Neural crest cell (in vitro differentiated cells): ENCODE measurements around the gene MVB12A. TPM values are rescaled to one million over a fixed set of nuclear protein-coding genes. Genes with fewer than 3 reads are reported as not detected.

Experiments
- DNase-seq: peaks from one replicate; pipeline ENCODE4 v3.0.0; 2021; ENCODE audit warnings: low read depth, mixed read lengths, low spot score
- H3K27ac Mint-ChIP-seq: one replicate; pipeline ENCODE4 v1.8.0; 2021; ENCODE audit warnings: mild to moderate bottlenecking, mixed read lengths; ENCODE audit not compliant: unreplicated experiment
- H3K27me3 Mint-ChIP-seq: 2 replicates; pipeline ENCODE4 v1.8.0; 2021; ENCODE audit warnings: low read depth, mild to moderate bottlenecking, mixed read lengths
- H3K36me3 Mint-ChIP-seq: 2 replicates; pipeline ENCODE4 v1.8.0; 2021; ENCODE audit warnings: low read depth, mild to moderate bottlenecking, mixed read lengths
- H3K4me1 Mint-ChIP-seq: 2 replicates; pipeline ENCODE4 v1.8.0; 2021; ENCODE audit warnings: mixed read lengths
- H3K4me3 Mint-ChIP-seq: one replicate; pipeline ENCODE4 v1.8.0; 2021; ENCODE audit warnings: mild to moderate bottlenecking, mixed read lengths
- H3K9me3 Mint-ChIP-seq: 2 replicates; pipeline ENCODE4 v1.8.0; 2021; ENCODE audit warnings: mixed read lengths
- total RNA-seq: library from RNA; stranded (reverse); gene quantifications from 2 replicates; pipeline ENCODE4 v1.2.1, GENCODE V29; 2021
- TF ChIP-seq, protein P1 (sequence below): fragments of 200-600 bp; sonication (generic); conservative IDR thresholded peaks from 2 replicates; pipeline ENCODE4 v1.5.0; 2021; ENCODE audit warnings: antibody characterized with exemption, mild to moderate bottlenecking

MVB12A gene
- total RNA-seq, 1 donor from 2014 or later = 48.1 TPM

DNA sequence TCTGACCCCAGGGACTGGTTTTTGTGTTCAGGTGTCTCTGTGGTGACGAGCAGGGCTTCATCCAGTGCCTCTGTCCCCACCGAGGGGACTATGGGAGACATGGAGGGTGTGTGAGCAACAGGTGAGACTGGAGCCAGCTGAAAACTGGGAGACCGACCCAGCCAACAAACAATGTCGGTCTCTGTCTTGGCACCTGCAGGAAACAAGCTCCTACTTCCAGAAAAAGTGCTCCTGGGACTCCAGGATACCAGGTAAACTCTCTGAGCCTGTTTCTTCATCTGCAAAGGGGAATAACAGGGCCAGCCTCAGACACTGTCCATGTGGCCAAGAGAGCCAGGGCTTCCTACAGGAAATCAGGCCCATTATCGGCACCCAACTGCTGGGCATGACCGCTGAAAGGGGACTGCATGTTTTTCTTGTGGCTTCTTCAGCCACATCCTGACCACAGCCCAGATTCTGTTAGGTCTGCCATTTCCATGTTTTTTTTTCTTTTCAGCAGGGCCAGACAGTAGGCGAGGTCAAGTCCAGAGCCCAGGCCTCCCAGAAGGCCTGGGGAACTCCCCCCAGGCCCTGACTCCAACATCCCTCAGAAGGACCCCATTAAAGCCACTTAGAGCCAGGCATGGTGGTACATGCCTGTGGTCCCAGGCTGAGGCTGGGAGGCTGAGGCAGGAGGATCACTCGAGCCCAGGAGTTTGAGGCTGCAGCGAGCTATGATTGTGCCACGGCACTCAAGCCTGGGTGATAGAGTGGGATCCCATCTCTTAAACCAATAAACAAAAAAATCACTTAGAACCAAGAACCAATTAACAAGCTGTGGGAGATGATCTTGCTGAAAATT lies 13.6 kb upstream of the MVB12A start:
- no peaks in the 10 kb centered on the region for H3K36me3 Mint-ChIP-seq
- TF ChIP-seq, protein P1, sequence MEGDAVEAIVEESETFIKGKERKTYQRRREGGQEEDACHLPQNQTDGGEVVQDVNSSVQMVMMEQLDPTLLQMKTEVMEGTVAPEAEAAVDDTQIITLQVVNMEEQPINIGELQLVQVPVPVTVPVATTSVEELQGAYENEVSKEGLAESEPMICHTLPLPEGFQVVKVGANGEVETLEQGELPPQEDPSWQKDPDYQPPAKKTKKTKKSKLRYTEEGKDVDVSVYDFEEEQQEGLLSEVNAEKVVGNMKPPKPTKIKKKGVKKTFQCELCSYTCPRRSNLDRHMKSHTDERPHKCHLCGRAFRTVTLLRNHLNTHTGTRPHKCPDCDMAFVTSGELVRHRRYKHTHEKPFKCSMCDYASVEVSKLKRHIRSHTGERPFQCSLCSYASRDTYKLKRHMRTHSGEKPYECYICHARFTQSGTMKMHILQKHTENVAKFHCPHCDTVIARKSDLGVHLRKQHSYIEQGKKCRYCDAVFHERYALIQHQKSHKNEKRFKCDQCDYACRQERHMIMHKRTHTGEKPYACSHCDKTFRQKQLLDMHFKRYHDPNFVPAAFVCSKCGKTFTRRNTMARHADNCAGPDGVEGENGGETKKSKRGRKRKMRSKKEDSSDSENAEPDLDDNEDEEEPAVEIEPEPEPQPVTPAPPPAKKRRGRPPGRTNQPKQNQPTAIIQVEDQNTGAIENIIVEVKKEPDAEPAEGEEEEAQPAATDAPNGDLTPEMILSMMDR = no peak
- H3K4me1 Mint-ChIP-seq = peaks cover 26% of the 10 kb centered on the region
- no peak for DNase-seq
- no peak overlapping the region for H3K4me3 Mint-ChIP-seq
- no peaks in the 10 kb centered on the region for H3K27me3 Mint-ChIP-seq
- no peaks in the 10 kb centered on the region for H3K9me3 Mint-ChIP-seq
- no peak overlapping the region for H3K27ac Mint-ChIP-seq

DNA sequence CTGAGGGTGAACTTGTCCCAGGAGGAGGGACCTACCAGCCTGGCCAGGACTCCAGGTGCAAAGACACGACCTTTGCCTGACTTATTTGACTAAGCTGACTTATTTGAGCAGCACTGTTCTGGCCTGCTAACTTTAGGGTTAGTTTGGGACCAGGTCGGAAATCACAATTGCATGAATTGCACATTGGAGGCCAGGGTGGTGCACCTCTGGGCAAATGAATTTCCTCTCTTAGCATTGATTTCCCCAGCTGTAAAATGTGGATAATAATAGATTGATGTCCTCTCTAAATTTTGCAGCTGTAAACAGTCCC lies 13.0 kb upstream of the MVB12A start:
- H3K27ac Mint-ChIP-seq = no peak overlapping the region
- H3K27me3 Mint-ChIP-seq = no peaks in the 10 kb centered on the region
- H3K9me3 Mint-ChIP-seq = no peaks in the 10 kb centered on the region
- H3K4me1 Mint-ChIP-seq = peaks cover 26% of the 10 kb centered on the region
- DNase-seq = no peak
- TF ChIP-seq, protein P1 = no peak
- no peaks in the 10 kb centered on the region for H3K36me3 Mint-ChIP-seq
- H3K4me3 Mint-ChIP-seq = peak overlapping the region; percentile 4

GRCh38 chr19:17409990-17410389 lies 9.9 kb upstream of the MVB12A start:
- DNase-seq = no peak
- peaks cover 27% of the 10 kb centered on the region for H3K4me1 Mint-ChIP-seq
- H3K4me3 Mint-ChIP-seq = no peak overlapping the region
- H3K36me3 Mint-ChIP-seq = no peaks in the 10 kb centered on the region
- H3K27me3 Mint-ChIP-seq = peaks cover 13% of the 10 kb centered on the region
- H3K9me3 Mint-ChIP-seq = no peaks in the 10 kb centered on the region
- TF ChIP-seq, protein P1 = no peak
- H3K27ac Mint-ChIP-seq = no peak overlapping the region

DNA sequence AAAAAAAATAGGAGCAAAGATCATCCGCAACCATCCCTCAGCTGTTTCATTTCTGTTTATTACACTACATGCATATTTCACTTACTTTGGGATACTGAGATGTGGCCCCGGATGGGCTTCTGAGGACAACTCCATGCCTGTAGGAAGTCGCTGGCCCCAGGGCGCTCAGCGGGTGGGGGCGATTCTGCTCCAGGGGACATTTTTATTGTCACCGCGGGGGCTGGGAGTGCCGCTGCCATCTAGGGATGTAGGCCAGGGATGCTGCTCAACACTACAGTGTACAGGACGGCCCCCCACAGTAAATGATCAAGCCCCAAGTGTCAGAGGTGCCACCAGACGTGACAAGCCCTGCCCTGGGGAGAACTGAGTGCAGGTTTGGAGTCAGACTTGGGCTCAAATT lies 8.0 kb upstream of the MVB12A start:
- Mint-ChIP-seq H3K4me3 (no peak overlapping the region), H3K4me1 (peaks cover 28% of the 10 kb centered on the region), H3K36me3 (no peaks in the 10 kb centered on the region), H3K27me3 (peaks cover 26% of the 10 kb centered on the region), H3K27ac (no peak overlapping the region), H3K9me3 (no peaks in the 10 kb centered on the region)
- DNase-seq = no peak
- TF ChIP-seq, protein P1 = no peak

DNA sequence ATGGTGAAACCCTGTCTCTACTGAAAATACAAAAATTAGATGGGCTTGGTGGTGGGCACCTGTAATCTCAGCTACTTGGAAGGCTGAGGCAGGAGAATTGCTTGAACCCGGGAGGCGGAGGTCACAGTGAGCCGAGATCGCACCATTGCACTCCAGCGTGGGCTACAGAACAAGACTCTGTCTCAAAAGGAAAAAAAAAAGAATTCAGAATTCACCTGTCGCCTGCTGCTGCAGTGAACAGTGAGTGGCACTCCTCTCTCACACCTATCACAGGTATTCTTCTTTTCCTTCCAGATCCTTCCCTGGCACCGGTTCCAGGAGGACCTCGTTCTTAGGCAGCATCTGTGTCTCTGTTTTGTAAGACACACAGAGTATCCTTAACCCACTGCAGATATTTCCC lies 5.8 kb upstream of the MVB12A start:
- Mint-ChIP-seq H3K4me3 (no peak overlapping the region), H3K36me3 (no peaks in the 10 kb centered on the region), H3K27me3 (peaks cover 32% of the 10 kb centered on the region), H3K4me1 (peaks cover 21% of the 10 kb centered on the region), H3K9me3 (no peaks in the 10 kb centered on the region), H3K27ac (no peak overlapping the region)
- DNase-seq = no peak
- TF ChIP-seq, protein P1 = no peak
